HL-60 (cell line): Measurements from ENCODE around the gene TMEM91.

Source experiments
- DNase-seq, 2 experiments: peaks; one replicate each; pipeline ENCODE4 v3.0.0-alpha.2; 2010 to 2020; ENCODE audit warnings: low read depth in 1 of 2, low spot score in 1 of 2
- H3K27ac ChIP-seq: fragments of 250-450 bp; sonication (Bioruptor Pico); replicated peaks from 2 replicates; pipeline ENCODE4 v1.5.1; 2020; ENCODE audit warnings: mild to moderate bottlenecking, moderate library complexity
- H3K27me3 ChIP-seq: fragments of 250-450 bp; sonication (Bioruptor Pico); 2 replicates; pipeline ENCODE4 v1.5.1; 2021; ENCODE audit warnings: mild to moderate bottlenecking, moderate library complexity; ENCODE audit not compliant: insufficient read depth, poor library complexity, severe bottlenecking
- H3K4me3 ChIP-seq: replicated peaks from 2 replicates; pipeline ENCODE4 v1.5.1; 2011; ENCODE audit warnings: mild to moderate bottlenecking, control low read depth, low read length; ENCODE audit not compliant: insufficient read depth
- CTCF ChIP-seq: IDR thresholded peaks from one replicate; pipeline ENCODE4 v1.5.1; 2011; ENCODE audit warnings: low read length, control low read depth, inconsistent platforms; ENCODE audit not compliant: insufficient read depth
- GABPA ChIP-seq: IDR thresholded peaks from 2 replicates; pipeline ENCODE4 v1.6.1; 2012; ENCODE audit warnings: low read depth
- POLR2AphosphoS5 ChIP-seq: IDR thresholded peaks from 2 replicates; pipeline ENCODE4 v1.6.1; 2012; ENCODE audit warnings: low read depth
- REST ChIP-seq: IDR thresholded peaks from 2 replicates; pipeline ENCODE4 v1.6.1; 2012; ENCODE audit warnings: low read depth; ENCODE audit not compliant: insufficient replicate concordance
- SPI1 ChIP-seq: IDR thresholded peaks from 2 replicates; pipeline ENCODE4 v1.6.1; 2012; ENCODE audit warnings: low read depth, mild to moderate bottlenecking, borderline replicate concordance
- long read RNA-seq: library from polyadenylated mRNA; unstranded; transcript quantifications from one replicate; pipeline ENCODE4 v2.0.0, GENCODE V29; 2020

Gene TMEM91
- long read RNA-seq, partial matches to known transcripts = 0 of 4 reads
- long read RNA-seq, other reads (novel, unspliced or antisense) = 3 of 4 reads

- TF ChIP-seq POLR2AphosphoS5 = no peak
- TF ChIP-seq GABPA = no peak
- no peak for TF ChIP-seq SPI1
- no peak for TF ChIP-seq REST
- no peak for TF ChIP-seq CTCF
- Histone ChIP-seq H3K4me3 (no peak within 1 kb of the TSS), H3K27me3 (no peaks in the 10 kb centered on the region), H3K27ac (no peak within 1 kb of the TSS)
- DNase-seq = no peak
Measured at GRCh38 chr19:41376241-41376997, at the start of gene TMEM91. Gene TMEM91, plus strand, starts transcription at chr19:41376533. Its CDS starts 1,777 bp downstream, at chr19:41378310.

- H3K27me3 ChIP-seq = no peaks in the 10 kb centered on the region
- H3K27ac ChIP-seq = peak overlapping the region; percentile 89
- peak in 1 of 2 experiments; percentile 52 for DNase-seq
- TF ChIP-seq CTCF (no peak), REST (no peak), SPI1 (no peak), POLR2AphosphoS5 (no peak; the same call in 1 of the 2 replicates), GABPA (no peak; the same call in 1 of the 2 replicates)
- H3K4me3 ChIP-seq = peak overlapping the region; percentile 22
Measured at GRCh38 chr19:41327076-41327575, 49.2 kb upstream of the TMEM91 start.

GRCh38 chr19:41327576-41328156 lies 48.7 kb upstream of the TMEM91 start:
- peak; percentile 92 to 97 for DNase-seq
- Histone ChIP-seq H3K27me3 (no peaks in the 10 kb centered on the region), H3K27ac (peak overlapping the region; percentile 89), H3K4me3 (peak overlapping the region; percentile 22; the same call in 1 of the 2 replicates)
- peak; percentile 67 for TF ChIP-seq POLR2AphosphoS5
- peak; percentile 70; the same call in 1 of the 2 replicates for TF ChIP-seq GABPA
- peak; percentile 20 for TF ChIP-seq REST
- peak; percentile 64; the same call in 1 of the 2 replicates for TF ChIP-seq SPI1
- no peak for TF ChIP-seq CTCF
